GM19238 (cell line): ENCODE results near the gene PKMYT1.
A peak's percentile ranks its signal among the peaks of the same experiment; 100 is the strongest.

Source experiments
- DNase-seq: peaks from one replicate; pipeline ENCODE4 v3.0.0; 2011; ENCODE audit warnings: low spot score; ENCODE audit not compliant: insufficient read length

The PKMYT1 gene

GRCh38 chr16:2980227-2981176 lies at the start of gene PKMYT1:
Gene PKMYT1 (minus strand): TSS chr16:2980446. CDS start chr16:2979657, 789 bp downstream.
- peak; percentile 100 for DNase-seq

- DNase-seq: no peak
These were observed 49.4 kb upstream of the PKMYT1 start for GRCh38 chr16:3029491-3030221.

GRCh38 chr16:3028716-3029319 lies 48.6 kb upstream of the PKMYT1 start:
- no peak for DNase-seq

- peak; percentile 87 for DNase-seq
These were observed 47.9 kb upstream of the PKMYT1 start for GRCh38 chr16:3027983-3028715.

- DNase-seq: no peak
These were observed 47.2 kb upstream of the PKMYT1 start for GRCh38 chr16:3027489-3027795.

GRCh38 chr16:3026609-3027488 lies 46.6 kb upstream of the PKMYT1 start:
- DNase-seq: no peak

GRCh38 chr16:3026003-3026378 lies 45.7 kb upstream of the PKMYT1 start:
- DNase-seq: no peak

- no peak for DNase-seq
These were observed 45.1 kb upstream of the PKMYT1 start for GRCh38 chr16:3025032-3026002.

GRCh38 chr16:3023669-3024478 lies 43.6 kb upstream of the PKMYT1 start, which contains the start of the genes HCFC1R1 and THOC6:
Gene HCFC1R1 (minus strand): TSS chr16:3023942. CDS start chr16:3023941, 1 bp downstream.
Gene THOC6 (plus strand): TSS chr16:3024035. CDS start chr16:3024327, 292 bp downstream.
- peak; percentile 95 for DNase-seq

- DNase-seq: no peak
These were observed 43.1 kb upstream of the PKMYT1 start for GRCh38 chr16:3023415-3023668.

- DNase-seq: no peak
These were observed 42.6 kb upstream of the PKMYT1 start for GRCh38 chr16:3022684-3023414.

GRCh38 chr16:3022208-3022683 lies 42.0 kb upstream of the PKMYT1 start:
- no peak for DNase-seq

GRCh38 chr16:3021449-3022207 lies 41.4 kb upstream of the PKMYT1 start:
- peak; percentile 77 for DNase-seq

GRCh38 chr16:3020604-3021448 lies 40.6 kb upstream of the PKMYT1 start:
- DNase-seq: no peak

GRCh38 chr16:3020247-3020603 lies 40.0 kb upstream of the PKMYT1 start, which contains the start of gene TNFRSF12A:
Gene TNFRSF12A (plus strand): TSS chr16:3020368. CDS start chr16:3020398, 30 bp downstream.
- DNase-seq: peak; percentile 90
